HepG2 (cell line): ENCODE results near the gene ARPC5. TPM values are rescaled to one million over a fixed set of nuclear protein-coding genes. Genes with fewer than 3 reads are reported as not detected.

Experiments
- DMAP1 ChIP-seq: IDR thresholded peaks from 2 replicates; pipeline ENCODE4 v1.6.1; 2016
- ZNF343 ChIP-seq: sonication (generic); formaldehyde crosslinking; IDR thresholded peaks from 2 replicates; pipeline ENCODE4 v1.4.0; 2020; ENCODE audit warnings: mild to moderate bottlenecking, missing genetic modification reagents
- ZNF501 ChIP-seq: sonication (generic); formaldehyde crosslinking; IDR thresholded peaks from 2 replicates; pipeline ENCODE4 v1.5.1; 2020; ENCODE audit warnings: mild to moderate bottlenecking, moderate library complexity, missing genetic modification reagents
- ZNF816 ChIP-seq: sonication (generic); formaldehyde crosslinking; IDR thresholded peaks from 2 replicates; pipeline ENCODE4 v1.8.0; 2022; ENCODE audit warnings: missing genetic modification reagents, mild to moderate bottlenecking, borderline replicate concordance
- polyA plus RNA-seq, 8 experiments: library from polyadenylated mRNA; depleted of rRNA in 3 of 8; stranded (reverse) in 7 of 8; unstranded in 1 of 8; fragments of >200 nt; fragmentation: Illumina TruSeq in 4 of 8; extraction: Trizol in 4 of 8; gene quantifications; 2 replicates each; pipeline versions ENCODE4 v1.2.1 to v1.2.3, GENCODE V29; 2011 to 2016; ENCODE audit warnings: low read depth in 4 of 8, missing spikeins in 1 of 8, mixed read lengths in 1 of 8; ENCODE audit not compliant: insufficient read depth in 1 of 8
- total RNA-seq, 5 experiments: library from RNA; depleted of rRNA; stranded (reverse); fragments of >200 nt; fragmentation: Illumina TruSeq; extraction: Trizol; gene quantifications; 2 replicates each; pipeline ENCODE4 v1.2.3, GENCODE V29; 2016; ENCODE audit warnings: low read depth in 1 of 5
- TF ChIP-seq, protein P1 (sequence below): sonication (generic); formaldehyde crosslinking; IDR thresholded peaks from 2 replicates; pipeline ENCODE4 v1.9.0; 2021; ENCODE audit warnings: missing genetic modification reagents, borderline replicate concordance
- TF ChIP-seq, protein P2 (sequence below): sonication (generic); formaldehyde crosslinking; IDR thresholded peaks from 2 replicates; pipeline ENCODE4 v1.4.0; 2020; ENCODE audit warnings: mild to moderate bottlenecking, missing genetic modification reagents
- TF ChIP-seq, protein P3 (sequence below), 2 experiments: IDR thresholded peaks; 2 replicates each; pipeline ENCODE4 v1.6.1; 2011 to 2012; ENCODE audit warnings: low read length in 2 of 2, borderline replicate concordance in 1 of 2, low read depth in 1 of 2, mild to moderate bottlenecking in 1 of 2, moderate library complexity in 1 of 2
- TF ChIP-seq, protein P4 (sequence below): sonication (generic); formaldehyde crosslinking; IDR thresholded peaks from 2 replicates; pipeline ENCODE4 v1.5.0; 2020; ENCODE audit warnings: mild to moderate bottlenecking, missing genetic modification reagents, borderline replicate concordance

Gene ARPC5
- total and polyA plus RNA-seq, 2 of the 13 experiments (the other 11 are each of a cell fraction or from before 2014, with no cell fraction given) = 48.4 to 106 TPM

DNA sequence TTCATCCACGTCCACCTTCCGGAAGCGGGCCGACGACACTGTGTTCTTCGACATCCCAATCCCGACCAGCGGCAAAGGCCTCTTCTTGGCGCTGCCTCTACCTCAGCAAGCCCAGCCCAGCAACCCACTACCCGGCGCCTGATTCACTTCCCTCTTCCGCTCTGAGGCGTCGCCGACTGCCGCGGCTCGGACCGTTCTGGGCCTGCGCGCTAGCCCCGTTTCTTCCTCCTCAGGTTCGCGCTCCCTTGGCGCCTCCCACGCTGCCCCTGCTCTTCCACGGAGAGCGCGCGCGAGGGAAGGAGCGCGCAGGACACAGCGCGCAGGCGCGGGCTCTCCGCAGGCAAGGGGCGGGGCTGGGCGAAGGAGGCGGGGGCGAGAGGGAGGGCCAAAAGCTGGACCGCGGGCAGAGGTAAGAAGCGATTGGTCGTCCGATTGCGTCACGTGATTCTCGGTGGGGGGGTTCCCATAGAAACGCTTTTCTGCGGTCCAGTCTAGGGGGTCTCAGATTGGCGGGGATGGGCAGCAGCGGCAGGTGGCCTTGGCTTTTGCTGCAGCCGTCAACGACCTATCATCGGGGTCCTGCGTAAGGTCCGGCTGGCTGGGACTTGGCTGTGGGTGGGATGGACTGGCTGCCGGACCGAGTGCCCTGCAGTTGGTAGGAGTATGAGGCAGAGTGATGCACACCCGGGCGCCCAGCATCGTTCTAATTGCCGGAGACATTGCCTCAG is at the start of gene ARPC5 (continued):
- TF ChIP-seq, protein P1, sequence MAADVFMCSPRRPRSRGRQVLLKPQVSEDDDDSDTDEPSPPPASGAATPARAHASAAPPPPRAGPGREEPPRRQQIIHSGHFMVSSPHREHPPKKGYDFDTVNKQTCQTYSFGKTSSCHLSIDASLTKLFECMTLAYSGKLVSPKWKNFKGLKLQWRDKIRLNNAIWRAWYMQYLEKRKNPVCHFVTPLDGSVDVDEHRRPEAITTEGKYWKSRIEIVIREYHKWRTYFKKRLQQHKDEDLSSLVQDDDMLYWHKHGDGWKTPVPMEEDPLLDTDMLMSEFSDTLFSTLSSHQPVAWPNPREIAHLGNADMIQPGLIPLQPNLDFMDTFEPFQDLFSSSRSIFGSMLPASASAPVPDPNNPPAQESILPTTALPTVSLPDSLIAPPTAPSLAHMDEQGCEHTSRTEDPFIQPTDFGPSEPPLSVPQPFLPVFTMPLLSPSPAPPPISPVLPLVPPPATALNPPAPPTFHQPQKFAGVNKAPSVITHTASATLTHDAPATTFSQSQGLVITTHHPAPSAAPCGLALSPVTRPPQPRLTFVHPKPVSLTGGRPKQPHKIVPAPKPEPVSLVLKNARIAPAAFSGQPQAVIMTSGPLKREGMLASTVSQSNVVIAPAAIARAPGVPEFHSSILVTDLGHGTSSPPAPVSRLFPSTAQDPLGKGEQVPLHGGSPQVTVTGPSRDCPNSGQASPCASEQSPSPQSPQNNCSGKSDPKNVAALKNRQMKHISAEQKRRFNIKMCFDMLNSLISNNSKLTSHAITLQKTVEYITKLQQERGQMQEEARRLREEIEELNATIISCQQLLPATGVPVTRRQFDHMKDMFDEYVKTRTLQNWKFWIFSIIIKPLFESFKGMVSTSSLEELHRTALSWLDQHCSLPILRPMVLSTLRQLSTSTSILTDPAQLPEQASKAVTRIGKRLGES (CRISPR knock-in tag) = no peak
- peak; percentile 66; the same call in 1 of the 2 replicates for TF ChIP-seq DMAP1 (CRISPR knock-in tag)
- TF ChIP-seq, protein P2, sequence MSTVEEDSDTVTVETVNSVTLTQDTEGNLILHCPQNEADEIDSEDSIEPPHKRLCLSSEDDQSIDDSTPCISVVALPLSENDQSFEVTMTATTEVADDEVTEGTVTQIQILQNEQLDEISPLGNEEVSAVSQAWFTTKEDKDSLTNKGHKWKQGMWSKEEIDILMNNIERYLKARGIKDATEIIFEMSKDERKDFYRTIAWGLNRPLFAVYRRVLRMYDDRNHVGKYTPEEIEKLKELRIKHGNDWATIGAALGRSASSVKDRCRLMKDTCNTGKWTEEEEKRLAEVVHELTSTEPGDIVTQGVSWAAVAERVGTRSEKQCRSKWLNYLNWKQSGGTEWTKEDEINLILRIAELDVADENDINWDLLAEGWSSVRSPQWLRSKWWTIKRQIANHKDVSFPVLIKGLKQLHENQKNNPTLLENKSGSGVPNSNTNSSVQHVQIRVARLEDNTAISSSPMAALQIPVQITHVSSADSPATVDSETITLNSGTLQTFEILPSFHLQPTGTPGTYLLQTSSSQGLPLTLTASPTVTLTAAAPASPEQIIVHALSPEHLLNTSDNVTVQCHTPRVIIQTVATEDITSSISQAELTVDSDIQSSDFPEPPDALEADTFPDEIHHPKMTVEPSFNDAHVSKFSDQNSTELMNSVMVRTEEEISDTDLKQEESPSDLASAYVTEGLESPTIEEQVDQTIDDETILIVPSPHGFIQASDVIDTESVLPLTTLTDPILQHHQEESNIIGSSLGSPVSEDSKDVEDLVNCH (CRISPR knock-in tag) = no peak; the same call in 1 of the 2 replicates
- TF ChIP-seq ZNF501 (CRISPR knock-in tag) = peak; percentile 75; the same call in 1 of the 2 replicates
- TF ChIP-seq, protein P3, sequence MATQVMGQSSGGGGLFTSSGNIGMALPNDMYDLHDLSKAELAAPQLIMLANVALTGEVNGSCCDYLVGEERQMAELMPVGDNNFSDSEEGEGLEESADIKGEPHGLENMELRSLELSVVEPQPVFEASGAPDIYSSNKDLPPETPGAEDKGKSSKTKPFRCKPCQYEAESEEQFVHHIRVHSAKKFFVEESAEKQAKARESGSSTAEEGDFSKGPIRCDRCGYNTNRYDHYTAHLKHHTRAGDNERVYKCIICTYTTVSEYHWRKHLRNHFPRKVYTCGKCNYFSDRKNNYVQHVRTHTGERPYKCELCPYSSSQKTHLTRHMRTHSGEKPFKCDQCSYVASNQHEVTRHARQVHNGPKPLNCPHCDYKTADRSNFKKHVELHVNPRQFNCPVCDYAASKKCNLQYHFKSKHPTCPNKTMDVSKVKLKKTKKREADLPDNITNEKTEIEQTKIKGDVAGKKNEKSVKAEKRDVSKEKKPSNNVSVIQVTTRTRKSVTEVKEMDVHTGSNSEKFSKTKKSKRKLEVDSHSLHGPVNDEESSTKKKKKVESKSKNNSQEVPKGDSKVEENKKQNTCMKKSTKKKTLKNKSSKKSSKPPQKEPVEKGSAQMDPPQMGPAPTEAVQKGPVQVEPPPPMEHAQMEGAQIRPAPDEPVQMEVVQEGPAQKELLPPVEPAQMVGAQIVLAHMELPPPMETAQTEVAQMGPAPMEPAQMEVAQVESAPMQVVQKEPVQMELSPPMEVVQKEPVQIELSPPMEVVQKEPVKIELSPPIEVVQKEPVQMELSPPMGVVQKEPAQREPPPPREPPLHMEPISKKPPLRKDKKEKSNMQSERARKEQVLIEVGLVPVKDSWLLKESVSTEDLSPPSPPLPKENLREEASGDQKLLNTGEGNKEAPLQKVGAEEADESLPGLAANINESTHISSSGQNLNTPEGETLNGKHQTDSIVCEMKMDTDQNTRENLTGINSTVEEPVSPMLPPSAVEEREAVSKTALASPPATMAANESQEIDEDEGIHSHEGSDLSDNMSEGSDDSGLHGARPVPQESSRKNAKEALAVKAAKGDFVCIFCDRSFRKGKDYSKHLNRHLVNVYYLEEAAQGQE (IDR thresholded peaks at IDR 0.05; ENCODE audit: borderline replicate concordance in 1 of 2, low read depth in 1 of 2, low read length in 2 of 2) = 0 out of 4 replicates have a peak, but pooled peaks of 1 of the 2 experiments have one; percentile 26
- TF ChIP-seq ZNF343 (CRISPR knock-in tag) = 0 out of 2 replicates have a peak, but pooled peaks have one; percentile 17
- TF ChIP-seq, protein P4, sequence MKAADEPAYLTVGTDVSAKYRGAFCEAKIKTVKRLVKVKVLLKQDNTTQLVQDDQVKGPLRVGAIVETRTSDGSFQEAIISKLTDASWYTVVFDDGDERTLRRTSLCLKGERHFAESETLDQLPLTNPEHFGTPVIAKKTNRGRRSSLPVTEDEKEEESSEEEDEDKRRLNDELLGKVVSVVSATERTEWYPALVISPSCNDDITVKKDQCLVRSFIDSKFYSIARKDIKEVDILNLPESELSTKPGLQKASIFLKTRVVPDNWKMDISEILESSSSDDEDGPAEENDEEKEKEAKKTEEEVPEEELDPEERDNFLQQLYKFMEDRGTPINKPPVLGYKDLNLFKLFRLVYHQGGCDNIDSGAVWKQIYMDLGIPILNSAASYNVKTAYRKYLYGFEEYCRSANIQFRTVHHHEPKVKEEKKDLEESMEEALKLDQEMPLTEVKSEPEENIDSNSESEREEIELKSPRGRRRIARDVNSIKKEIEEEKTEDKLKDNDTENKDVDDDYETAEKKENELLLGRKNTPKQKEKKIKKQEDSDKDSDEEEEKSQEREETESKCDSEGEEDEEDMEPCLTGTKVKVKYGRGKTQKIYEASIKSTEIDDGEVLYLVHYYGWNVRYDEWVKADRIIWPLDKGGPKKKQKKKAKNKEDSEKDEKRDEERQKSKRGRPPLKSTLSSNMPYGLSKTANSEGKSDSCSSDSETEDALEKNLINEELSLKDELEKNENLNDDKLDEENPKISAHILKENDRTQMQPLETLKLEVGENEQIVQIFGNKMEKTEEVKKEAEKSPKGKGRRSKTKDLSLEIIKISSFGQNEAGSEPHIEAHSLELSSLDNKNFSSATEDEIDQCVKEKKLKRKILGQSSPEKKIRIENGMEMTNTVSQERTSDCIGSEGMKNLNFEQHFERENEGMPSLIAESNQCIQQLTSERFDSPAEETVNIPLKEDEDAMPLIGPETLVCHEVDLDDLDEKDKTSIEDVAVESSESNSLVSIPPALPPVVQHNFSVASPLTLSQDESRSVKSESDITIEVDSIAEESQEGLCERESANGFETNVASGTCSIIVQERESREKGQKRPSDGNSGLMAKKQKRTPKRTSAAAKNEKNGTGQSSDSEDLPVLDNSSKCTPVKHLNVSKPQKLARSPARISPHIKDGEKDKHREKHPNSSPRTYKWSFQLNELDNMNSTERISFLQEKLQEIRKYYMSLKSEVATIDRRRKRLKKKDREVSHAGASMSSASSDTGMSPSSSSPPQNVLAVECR (CRISPR knock-in tag) = peak; percentile 88; the same call in 1 of the 2 replicates
- no peak for TF ChIP-seq ZNF816
